HG03103 (cell line): ENCODE results near the gene NUMBL.
A peak's percentile ranks its signal among the peaks of the same experiment; 100 is the strongest.
"Not testable (repeated sequence)": the region's sequence is repeated elsewhere in the genome, so short reads cannot be mapped to it uniquely, and the experiment has no call there.

Experiments used
- ATAC-seq: cut with Tn5 transposase; IDR thresholded peaks from one replicate; pipeline ENCODE4 v1.9.1; 2021; ENCODE audit warnings: low read depth; ENCODE audit not compliant: unreplicated experiment

NUMBL gene

DNA sequence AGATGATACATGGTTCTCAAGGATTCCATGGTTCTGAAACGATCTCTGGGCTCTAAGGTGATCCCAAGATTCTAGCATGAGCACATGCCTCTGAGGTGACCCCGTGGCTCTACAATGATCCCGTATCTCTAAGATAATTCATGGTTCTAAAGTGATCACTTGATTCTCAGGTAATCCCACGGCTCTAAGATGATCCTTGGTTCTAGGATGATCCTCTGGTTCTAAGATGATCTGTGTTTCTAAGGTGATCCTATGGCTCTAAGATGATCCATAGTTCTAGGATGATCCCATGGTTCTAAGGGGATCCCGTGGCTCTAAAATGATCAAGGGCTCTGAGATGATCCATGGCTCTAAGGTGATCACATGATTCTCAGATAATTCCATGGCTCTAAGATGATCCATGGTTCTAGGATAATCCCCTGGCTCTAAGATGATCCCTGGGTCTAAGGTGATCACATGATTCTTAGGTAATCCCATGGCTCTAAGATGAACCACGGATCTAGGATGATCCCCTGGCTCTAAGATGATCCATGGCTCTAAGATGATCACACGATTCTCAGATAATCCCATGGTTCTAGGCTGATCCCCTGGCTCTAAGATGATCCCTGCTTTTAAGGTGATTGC is 21.3 kb downstream of the NUMBL start:
- ATAC-seq: no peak

DNA sequence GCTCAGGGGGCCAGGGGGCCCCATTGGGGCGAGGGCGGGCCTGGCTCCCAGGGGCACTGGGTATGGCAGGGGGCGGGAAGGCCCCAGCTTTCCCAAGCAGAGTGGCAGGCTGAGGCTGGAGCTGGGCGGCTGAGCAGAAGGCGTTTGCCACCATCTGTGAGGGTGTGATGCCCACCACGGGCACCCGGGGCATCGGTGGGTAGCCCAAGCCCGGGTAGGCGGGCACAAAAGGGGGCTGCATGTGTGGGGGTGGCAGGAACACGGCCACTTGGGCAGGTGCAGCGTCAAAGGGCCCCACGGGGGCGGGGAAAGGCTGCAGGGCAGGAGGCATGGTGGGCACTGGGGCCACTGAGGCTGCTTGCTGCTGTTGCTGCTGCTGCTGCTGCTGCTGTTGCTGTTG is 22.8 kb downstream of the NUMBL start:
- ATAC-seq: no peak

DNA sequence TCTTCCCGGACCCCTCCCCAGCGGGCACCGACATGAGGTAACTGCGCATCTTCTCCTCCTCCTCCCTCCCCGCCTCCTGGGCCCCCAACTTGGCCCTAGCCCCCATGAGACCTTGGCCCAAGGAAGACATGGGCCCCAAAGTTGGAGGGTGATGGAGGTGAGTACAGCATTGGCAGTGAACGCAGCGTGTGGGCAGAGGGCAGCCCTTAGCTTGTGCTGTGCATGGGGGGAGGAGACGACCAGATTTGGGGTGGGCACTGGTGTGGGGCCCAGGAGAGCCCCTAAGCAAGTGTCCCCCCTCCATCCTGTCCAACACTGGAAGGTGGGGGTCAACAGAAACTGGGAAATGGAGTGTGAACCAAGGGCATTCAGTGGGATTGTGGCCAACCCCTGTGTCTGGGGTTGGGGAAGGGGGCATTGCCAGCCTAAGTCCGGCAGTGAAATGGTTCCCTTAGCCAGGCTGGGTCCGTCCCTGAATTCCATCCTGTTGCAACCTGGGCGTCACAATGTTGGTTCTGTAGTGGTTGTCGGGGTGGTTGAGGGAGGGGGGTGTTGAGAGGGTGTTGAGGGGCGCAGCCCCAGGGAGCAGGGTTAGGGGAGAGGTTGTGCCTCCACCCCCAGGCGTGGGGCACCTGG is 23.5 kb downstream of the NUMBL start:
- no peak for ATAC-seq

DNA sequence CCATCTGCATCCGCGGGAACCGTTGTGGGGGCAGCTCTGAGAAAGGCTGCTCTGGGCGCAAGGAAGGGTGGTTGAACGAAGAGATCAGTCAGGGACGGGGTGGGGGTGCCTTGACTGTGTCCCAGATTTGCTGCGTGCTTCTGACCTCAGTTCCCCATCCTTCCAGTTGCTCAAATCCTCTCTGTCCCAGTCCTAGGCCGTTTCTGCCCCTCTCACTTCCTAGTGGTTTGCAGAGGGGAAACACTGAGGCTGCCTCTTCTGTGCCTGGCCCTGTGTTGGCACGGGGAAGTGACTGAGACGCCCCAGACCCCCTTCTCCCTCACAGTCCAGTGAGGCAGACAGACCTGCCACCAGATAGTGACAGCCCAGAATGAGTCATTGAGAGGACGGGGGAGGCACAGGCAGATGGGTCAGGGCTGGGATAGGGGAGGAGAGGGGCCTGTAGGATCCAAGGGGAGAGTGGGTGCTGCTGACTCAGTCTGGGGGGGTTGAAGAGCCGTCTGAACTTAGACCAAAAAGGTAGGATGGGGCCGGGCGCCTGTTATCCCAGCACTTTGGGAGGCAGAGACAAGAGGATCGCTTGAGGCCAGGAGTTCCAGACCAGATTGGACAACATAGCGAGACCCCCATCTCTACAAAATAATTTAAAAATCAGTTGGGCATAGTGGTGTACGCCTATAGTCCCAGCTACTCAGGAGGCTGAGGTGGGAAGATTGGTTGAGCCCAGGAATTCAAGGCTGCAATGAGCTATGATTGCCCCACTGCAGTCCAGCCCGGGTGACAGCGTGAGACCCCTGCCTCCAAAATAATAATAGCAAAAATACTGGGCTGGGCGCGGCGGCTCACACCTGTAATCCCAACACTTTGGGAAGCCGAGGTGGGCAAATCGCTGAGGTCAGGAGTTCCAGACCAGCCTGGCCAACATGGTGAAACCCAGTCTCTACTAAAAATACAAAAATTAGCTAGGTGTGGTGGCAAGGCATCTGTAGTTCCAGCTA is 26.5 kb downstream of the NUMBL start:
- no peak for ATAC-seq

DNA sequence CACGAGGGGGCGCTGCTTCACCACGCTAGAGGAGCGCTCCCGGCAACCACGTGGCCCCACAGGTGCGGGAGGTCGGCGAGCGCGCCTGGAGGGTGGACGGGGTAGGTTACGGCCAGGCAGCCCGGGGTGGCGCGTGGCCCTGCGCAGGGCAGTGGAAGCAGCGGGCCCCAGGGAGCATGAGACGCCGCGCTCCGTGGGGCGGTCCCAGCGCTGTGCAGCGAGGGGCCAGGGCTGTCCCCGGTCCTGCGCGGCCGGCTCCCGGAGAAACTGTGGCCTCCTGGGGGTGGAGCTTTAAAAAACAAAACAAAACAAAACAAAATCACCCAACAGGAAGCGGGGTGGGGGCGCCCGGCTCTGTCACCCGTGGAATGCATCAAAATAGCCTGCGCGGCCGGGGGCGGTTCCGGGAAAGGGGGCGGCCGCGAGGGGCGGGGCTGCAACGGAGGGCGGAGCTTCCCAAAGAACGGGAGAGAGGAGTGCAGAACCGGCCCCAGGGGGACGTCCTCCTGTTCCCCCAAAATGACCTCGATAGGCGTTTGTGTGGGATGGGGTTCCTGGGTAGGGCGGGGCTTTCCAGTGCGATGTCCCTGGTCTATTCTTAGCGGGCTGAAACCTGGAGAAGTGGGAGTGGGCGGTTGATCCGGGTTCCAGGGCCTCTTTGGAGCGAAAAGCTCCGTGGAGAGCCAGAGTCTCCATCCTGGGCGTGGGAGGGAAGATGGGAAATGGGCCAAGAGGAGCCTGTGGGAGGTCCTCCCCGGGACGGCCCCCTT is 27.3 kb downstream of the NUMBL start:
- peak; percentile 67 for ATAC-seq

DNA sequence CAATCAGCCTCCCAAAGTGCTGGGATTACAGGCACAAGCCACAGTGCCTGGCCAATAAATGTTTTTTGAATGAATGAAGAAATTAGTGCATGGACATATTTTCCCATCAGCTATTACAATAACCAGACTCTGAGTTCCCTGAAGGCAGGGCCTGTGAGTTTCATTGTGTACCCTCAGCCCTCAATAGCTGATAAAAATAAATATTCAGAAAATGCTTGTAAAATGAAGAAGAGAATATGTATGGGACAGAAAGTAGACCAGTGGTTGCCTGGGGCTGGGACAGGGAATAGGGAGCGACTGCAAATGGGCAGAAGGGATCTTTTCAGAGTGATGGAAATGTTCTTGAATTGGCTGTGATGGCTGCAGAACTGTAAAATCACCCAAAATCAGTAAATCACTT is 28.8 kb downstream of the NUMBL start:
- no peak for ATAC-seq

DNA sequence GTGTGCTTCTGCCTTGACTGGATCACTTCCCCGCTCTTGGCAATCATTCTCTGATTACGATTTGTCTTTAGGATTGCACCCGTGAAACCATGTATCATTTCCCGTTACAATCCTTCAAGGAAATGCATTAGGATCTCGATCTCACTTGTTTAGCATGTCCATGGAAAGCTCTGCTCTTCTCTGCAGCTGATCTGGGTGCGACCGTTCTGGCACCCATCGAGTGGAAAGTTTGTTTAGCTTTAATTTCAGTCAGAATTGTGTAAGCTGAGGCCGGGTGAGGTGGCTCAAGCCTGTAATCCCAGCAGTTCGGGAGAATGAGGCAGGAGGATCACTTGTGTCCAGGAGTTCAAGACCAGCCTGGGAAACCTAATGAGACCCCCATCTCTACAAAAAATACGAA is 30.9 kb downstream of the NUMBL start:
- no peak for ATAC-seq

DNA sequence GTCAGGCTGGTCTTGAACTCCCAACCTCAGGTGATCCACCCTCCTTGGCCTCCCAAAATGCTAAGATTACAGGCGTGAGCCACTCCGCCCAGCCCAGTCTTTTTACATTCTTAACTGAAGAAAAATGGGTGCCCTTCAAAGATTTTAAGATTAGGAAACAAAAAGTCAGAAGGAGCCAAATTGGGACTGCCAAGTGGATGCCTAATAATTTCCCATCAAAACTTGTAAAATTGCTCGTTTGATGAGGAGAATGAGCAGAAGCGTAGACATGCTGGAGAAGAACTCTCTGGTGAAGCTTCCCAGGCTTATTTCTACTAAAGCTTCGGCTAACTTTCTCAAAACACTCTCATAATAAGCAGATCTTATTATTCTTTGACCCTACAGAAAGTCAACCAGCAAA is 31.3 kb downstream of the NUMBL start:
- ATAC-seq: no peak

DNA sequence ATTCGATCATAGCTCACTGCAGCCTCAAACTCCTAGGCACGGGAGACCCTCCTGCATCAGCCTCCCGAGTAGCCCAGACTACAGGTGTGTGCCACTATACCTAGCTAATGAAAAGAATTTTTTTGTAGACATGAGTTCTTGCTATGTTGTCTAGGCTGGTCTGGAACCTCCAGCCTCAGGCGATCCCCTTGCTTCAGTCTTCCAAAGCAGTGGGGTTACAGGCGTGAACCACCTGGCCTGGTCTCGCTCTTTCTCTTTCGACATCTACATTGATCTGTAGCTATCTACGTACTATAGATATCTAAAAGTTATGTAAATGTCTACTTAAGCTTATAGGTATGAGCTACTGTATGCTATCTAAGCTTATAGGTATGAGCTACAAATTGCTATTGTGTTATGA is 32.4 kb downstream of the NUMBL start:
- ATAC-seq: no peak

DNA sequence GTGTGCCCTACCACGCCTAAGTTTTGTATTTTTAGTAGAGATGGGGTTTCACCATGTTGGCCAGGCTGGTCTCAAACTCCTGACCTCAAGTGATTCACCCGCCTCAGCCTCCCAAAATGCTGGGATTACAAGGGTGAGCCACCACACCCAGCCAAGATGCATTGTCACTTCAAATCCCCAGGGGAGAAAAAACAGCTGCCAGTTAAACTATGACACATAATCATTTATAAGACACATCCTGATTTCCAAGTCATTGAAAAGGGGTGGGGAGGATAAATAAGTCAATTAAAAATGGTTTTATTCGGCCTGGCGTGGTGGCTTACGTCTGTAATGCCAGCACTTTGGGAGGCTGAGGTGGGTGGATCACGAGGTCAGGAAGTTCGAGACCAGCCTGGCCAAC is 34.8 kb downstream of the NUMBL start:
- ATAC-seq: not testable (repeated sequence)

DNA sequence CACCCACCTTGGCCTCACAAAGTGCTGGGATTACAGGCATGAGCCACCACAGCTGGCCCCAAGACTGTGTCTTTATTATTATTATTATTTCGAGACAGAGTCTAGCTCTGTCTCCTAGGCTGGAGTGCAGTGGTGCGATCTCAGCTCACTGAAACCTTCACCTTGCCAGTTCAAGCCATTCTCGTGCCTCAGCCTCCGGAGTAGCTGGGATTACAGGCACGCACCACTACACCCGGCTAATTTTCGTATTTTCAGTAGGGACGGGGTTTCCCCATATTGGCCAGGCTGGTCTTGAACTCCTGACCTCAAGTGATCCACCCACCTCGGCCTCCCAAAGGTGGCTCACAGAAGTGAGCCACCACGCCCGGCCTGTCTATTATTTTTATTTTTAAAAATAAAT is 38.1 kb downstream of the NUMBL start:
- ATAC-seq: not testable (repeated sequence)

DNA sequence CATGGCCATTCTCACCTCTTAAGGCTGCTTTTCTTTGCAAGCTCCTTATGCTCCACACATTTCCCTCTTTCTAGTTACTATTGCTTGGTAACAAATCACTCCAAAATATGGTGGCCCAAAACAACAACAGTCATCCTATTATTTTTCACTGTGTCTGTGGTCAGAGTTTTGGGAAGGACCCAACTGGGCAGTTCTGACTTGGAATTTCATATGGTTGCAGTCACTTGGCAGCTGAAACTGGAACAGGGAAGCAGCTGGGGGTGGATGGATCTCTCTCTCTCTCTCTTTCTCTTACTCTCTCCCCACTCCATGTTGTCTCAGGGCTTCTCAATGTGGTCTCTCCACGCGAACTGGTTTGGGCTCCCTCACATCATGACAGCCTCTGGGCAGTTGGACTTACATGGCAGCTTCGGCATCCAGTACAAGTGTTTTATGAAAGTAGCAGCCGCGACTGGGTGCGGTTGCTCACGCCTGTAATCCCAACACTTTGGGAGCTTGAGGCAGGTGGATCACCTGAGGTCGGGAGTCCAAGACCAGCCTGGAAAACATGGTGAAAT is 39.6 kb downstream of the NUMBL start:
- no peak for ATAC-seq

DNA sequence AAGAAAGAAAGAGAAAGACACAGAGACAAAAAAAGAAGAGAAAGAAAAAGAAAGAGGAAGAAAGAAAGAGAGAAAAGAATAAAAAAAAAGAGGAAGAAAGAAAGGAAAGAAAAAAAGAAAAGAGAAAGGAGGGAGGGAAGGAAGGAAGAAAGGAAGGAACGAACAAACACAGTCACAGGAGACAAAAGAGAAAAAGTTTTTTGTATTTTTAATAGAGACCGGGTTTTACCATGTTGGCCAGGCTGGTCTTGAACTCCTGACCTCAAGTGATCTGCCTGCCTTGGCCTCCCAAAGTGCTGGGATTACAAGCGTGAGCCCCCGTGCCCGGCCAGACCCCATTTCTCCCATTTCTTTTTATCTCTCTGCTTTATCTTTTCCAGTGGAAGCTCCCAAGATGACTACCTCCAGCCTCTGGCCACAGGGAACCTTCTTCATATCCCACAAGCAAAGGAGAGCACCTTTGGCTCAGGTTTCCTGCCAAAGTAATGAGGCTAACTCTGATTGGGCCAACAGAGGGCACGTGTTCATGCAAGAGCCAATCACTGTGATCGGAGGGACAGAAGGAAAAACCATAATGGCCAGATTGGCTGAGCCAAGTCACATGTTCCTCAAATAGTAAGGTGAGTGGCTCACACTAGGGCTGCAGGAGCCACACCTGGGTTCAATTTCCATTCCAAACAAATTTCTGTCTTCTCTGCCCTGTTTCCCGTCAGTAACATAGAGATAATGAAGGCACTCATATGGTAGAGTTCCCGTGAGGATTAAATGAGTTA is 40.4 kb downstream of the NUMBL start:
- not testable (repeated sequence) for ATAC-seq

DNA sequence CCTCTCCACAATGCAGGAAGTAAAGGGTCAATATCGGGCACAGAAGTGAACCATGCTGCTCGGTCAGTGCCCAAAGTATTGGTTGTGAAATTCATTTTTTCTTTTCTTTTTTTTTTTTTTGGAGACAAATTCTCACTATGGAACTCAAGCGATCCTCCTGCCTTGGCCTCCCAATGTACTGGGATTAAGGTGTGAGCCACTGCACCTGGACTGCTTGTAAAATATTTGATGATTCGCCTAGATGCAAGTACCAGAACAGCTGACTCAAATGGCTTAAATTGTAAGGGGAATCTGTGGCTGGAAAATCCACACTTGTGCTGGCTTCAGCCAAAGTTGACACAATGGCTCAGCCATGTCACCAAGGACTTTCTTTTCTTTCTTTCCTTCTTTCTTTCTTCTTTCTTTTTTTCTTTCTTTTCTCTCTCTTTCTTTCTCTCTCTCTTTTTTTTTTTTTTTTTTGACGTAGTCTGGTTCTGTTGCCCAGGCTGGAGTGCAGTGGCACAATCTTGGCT is 43.7 kb downstream of the NUMBL start:
- no peak for ATAC-seq

DNA sequence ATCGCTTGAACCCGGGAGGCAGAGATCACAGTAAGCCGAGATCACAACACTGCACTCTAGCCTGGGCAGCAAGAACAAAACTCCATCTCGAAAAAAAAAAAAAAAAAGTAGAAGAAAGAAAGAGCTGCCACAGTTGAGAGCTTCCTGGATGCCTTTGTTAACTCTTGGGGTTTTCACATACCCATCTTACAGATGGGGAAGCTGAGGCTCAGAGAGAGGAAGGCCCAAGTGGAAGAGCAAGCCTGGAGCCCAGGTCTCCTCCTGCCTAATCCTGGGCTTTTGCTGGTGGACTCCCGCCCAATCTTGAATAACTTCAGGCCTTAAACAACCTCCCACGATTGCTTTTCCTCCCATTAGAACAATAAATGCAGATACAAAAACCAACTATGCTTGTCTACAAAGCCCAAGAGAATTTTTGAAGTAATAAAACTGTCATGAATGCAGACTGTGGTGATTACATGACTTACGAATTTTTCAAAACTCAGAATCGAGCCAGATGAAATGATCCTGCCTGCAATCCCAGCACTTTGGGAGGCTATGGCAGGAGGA is 47.6 kb downstream of the NUMBL start:
- no peak for ATAC-seq

DNA sequence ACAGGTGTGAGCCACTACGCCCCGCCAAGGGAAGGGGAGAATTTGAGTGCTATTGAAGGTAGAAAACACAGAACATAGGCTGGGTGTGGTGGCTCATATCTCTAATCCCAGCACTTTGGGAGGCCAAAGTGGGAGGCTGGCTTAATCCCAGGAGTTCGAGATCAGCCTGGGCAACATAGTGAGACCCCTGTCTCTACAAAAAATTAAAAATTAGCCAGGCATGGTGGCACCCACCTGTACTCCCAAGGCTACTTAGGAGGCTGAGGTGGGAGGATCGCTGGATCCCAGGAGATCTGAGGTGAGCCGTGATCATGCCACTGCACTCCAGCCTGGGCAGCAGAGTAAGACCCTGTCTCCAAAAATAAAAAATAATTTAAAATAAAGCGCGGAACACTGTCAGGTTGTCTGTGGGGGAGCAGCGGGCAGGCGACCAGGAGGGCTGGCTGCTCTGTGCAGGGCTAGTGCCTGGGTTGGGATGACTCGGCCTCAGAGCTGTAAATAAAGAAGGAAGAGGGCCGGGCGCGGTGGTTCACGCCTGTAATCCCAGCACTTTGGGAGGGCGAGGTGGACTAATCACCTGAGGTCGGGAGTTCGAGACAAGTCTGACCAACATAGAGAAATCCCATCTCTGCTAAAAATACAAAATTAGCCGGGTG is 48.3 kb downstream of the NUMBL start:
- ATAC-seq: no peak

DNA sequence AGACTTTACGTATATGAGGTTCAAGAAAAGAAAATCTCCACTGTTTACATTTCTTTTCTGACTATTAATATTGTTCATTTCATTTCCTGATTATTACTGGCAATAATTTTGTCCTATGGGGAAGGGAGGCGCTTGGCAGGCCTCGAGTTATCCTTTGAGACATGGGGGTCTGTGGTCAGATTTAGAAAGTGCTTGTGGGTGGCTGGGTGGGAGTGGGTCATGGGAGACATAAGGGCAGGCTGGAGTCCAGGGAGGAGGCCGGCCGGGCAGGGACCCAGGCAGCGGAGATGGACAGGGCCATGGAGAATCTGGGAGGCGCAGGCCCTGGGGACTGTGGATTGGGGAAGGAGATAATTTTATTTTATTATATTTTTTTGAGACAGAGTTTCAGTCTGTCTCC is 49.2 kb downstream of the NUMBL start:
- no peak for ATAC-seq

DNA sequence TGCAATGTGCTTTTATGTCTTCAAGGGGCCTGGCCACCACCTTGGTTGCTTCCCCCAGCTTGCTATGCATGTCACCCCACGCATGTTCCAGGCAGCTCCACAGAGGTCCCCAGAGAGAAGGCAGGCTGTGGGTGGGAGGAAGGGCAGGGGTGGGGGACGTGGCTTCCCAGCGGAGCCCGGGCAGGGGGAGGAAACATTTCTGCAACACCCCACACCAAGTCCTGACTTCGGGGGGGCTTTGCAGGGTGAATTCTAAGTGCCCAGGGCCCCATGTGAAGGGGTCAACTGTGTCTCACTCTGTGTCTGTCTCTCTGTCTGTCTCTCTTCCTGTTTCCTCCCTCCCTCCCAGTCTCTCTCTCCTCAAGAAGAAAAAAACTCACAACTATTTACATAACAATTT is 49.7 kb downstream of the NUMBL start:
- no peak for ATAC-seq

DNA sequence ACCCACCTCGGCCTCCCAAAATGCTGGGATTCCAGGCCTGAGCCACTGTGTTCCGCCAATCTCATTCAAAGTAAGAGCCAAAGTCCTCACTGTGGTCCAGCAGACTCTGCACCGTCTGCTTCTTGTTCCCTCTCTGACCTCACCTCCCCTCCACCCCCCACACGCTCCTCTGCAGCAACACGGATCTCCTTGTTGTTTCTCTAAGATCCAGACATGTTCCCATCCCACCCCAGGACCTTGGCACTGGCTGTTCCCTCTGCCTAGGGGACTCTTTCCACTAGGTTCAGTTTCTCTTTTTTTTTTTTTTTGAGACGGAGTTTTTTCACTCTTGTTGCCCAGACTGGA is 50.8 kb downstream of the NUMBL start:
- ATAC-seq: no peak
